ENCODE data around the gene EMC10.

DNA sequence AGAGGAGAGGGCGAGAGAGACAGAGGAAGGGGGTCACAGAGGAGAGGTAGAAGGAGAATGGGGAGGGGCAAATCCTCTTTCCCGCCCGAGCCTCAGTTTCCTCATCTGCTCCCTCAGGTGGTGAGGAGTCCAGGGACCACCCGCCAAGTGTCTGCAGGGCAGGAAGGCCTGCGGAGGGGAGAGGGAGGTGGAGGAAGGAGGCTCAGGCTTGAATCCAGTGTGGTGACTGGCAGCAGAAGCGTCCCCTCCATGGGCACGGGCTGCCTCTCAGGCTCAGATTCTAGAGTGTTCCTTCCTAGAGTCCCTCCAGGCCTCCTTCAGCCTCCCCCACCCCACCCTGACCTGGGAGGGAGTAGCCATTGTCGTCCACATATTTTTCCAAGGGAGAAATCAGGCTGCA is 16.9 kb downstream of the EMC10 start:
- TF ChIP-seq SPI1 (IDR thresholded peaks at IDR 0.05; ENCODE audit: borderline replicate concordance, low read depth) (no peak), POLR2AphosphoS5 (IDR thresholded peaks at IDR 0.05; ENCODE audit: low read depth) (no peak), GABPA (IDR thresholded peaks at IDR 0.05; ENCODE audit: low read depth) (no peak)
- TF ChIP-seq, protein P1, sequence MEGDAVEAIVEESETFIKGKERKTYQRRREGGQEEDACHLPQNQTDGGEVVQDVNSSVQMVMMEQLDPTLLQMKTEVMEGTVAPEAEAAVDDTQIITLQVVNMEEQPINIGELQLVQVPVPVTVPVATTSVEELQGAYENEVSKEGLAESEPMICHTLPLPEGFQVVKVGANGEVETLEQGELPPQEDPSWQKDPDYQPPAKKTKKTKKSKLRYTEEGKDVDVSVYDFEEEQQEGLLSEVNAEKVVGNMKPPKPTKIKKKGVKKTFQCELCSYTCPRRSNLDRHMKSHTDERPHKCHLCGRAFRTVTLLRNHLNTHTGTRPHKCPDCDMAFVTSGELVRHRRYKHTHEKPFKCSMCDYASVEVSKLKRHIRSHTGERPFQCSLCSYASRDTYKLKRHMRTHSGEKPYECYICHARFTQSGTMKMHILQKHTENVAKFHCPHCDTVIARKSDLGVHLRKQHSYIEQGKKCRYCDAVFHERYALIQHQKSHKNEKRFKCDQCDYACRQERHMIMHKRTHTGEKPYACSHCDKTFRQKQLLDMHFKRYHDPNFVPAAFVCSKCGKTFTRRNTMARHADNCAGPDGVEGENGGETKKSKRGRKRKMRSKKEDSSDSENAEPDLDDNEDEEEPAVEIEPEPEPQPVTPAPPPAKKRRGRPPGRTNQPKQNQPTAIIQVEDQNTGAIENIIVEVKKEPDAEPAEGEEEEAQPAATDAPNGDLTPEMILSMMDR (IDR thresholded peaks at IDR 0.05; ENCODE audit: insufficient read depth, low read length) = no peak
- TF ChIP-seq, protein P2, sequence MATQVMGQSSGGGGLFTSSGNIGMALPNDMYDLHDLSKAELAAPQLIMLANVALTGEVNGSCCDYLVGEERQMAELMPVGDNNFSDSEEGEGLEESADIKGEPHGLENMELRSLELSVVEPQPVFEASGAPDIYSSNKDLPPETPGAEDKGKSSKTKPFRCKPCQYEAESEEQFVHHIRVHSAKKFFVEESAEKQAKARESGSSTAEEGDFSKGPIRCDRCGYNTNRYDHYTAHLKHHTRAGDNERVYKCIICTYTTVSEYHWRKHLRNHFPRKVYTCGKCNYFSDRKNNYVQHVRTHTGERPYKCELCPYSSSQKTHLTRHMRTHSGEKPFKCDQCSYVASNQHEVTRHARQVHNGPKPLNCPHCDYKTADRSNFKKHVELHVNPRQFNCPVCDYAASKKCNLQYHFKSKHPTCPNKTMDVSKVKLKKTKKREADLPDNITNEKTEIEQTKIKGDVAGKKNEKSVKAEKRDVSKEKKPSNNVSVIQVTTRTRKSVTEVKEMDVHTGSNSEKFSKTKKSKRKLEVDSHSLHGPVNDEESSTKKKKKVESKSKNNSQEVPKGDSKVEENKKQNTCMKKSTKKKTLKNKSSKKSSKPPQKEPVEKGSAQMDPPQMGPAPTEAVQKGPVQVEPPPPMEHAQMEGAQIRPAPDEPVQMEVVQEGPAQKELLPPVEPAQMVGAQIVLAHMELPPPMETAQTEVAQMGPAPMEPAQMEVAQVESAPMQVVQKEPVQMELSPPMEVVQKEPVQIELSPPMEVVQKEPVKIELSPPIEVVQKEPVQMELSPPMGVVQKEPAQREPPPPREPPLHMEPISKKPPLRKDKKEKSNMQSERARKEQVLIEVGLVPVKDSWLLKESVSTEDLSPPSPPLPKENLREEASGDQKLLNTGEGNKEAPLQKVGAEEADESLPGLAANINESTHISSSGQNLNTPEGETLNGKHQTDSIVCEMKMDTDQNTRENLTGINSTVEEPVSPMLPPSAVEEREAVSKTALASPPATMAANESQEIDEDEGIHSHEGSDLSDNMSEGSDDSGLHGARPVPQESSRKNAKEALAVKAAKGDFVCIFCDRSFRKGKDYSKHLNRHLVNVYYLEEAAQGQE (IDR thresholded peaks at IDR 0.05; ENCODE audit: insufficient replicate concordance, low read depth) = no peak

All from HL-60 (cell line).